HG03095 (cell line): ENCODE measurements around the gene ZNF681.
A peak's percentile ranks its signal among the peaks of the same experiment; 100 is the strongest.
"Not testable (repeated sequence)": the region's sequence is repeated elsewhere in the genome, so short reads cannot be mapped to it uniquely, and the experiment has no call there.

Source experiments
- ATAC-seq: cut with Tn5 transposase; IDR thresholded peaks from one replicate; pipeline ENCODE4 v1.9.1; 2021; ENCODE audit warnings: moderate library complexity; ENCODE audit not compliant: unreplicated experiment

Gene ZNF681

GRCh38 chr19:23758187-23759074 is at the start of gene ZNF681:
Gene ZNF681, minus strand, starts transcription at chr19:23758891. Its CDS starts 142 bp downstream, at chr19:23758749.
- peak; percentile 69 for ATAC-seq

DNA sequence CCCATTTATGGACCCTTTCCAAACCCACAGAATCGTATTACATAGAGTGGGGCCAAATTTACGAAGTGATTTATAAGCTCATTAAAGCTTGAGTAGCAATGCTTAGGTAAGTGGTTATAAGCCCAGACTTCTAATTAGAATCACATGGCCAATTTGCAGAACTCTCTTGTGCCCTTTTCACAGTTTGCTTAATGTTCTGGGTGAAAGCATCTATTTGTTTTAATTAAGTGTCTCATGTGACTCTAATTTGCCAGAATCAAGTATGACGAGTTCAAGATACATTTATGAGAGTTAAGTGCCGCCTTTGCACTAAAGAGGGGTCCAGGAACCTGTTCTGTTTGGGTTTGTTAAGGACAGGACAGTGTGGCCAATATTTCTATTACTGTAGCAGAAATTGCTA is 46.0 kb upstream of the ZNF681 start:
- ATAC-seq: no peak

- no peak for ATAC-seq
Measured at GRCh38 chr19:23802290-23802689, 43.6 kb upstream of the ZNF681 start.

DNA sequence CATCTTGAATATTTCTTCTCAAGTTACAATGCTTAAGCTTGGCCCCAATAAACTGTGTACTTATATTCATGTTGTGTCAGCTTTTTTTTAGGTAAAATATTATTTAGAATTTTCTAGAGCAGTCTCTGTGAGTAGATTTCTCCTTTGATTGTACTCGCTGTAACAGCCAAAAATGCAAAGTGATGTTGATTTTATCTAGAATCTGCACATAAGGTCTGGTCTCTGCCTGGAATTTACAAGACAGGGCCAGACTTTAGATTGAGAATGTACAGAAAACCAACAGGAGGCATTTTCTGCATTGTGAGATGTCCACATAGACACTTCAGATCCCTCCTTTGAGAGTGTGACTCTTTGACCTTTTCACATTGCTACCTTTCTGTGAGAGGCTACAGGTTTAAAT is 43.1 kb upstream of the ZNF681 start:
- no peak for ATAC-seq

DNA sequence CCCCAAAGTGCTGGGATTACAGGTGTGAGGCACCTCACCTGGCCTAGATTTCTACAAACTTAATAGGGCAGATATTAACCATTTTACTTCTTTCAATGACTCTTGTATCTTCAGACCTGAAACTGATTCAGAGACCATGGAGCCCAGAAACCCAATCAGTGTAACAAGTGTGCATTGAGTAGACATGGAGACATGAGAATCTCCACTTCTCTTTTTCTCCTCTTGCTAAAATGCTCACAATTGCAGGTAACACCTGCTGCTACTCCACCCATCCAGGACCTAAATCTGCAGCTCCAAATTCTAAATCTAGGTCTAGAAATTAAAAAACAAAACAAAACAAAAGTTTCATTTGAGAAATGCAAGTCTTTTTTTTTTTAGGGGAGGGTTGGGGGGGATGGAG is 42.2 kb upstream of the ZNF681 start:
- ATAC-seq: no peak

DNA sequence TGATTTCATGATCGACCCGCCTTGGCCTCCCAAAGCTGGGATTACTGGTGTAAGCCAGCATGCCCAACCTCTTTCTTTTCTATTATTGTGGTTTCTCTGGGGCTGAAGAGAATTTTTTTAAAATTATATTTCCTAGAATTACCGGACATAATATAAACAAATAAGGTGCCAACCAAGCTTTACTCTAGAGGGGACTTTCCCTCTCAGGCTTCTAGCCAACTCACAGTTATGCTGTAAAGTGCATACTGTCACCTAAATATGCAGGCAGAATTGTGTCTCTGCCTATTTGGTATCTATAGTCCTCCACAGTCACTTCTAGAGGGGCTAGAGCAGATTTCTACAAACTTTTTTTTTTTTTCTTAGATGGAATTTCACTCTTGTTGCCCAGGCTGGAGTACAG is 41.6 kb upstream of the ZNF681 start:
- ATAC-seq: no peak

DNA sequence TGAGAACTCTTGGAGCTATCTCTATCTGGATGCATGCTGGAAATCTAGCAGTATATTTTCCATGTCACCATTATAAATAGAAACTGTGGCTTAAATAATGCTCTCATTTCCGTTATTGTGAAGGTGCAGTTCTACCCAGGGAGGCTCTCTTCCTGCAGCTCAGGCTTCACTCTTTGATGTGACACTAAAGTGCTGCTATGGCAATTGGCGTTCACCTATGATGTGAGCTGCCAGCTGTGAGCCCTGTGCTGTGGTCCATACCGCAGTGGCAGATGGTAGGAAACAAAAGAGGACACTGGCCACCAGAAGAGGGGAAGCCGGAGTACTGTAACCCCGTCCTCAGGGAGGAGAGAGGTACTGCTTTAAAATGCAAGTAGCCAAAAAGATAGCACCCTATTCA is 40.6 kb upstream of the ZNF681 start:
- no peak for ATAC-seq

GRCh38 chr19:23795462-23795861 is 36.8 kb upstream of the ZNF681 start:
- ATAC-seq: no peak

DNA sequence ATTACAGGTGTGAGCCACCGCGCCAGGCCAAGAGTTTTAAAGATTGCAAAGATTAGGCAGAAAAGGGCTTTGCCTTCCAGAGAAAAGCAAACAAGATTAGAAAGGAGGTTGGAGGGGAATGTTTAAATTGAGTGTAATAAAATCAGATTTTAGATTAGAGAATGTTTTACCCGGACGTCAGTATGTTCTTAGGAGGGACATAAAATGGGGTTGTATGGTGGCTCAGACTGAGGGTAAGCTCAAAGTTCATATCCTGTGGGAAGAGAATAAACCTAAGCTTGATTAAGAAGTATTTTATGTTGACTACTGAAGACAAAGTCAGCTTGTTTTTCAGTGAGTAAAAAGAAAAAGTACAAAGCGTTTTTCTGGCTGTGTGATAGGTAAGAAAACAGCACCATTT is 34.1 kb upstream of the ZNF681 start:
- ATAC-seq: no peak

DNA sequence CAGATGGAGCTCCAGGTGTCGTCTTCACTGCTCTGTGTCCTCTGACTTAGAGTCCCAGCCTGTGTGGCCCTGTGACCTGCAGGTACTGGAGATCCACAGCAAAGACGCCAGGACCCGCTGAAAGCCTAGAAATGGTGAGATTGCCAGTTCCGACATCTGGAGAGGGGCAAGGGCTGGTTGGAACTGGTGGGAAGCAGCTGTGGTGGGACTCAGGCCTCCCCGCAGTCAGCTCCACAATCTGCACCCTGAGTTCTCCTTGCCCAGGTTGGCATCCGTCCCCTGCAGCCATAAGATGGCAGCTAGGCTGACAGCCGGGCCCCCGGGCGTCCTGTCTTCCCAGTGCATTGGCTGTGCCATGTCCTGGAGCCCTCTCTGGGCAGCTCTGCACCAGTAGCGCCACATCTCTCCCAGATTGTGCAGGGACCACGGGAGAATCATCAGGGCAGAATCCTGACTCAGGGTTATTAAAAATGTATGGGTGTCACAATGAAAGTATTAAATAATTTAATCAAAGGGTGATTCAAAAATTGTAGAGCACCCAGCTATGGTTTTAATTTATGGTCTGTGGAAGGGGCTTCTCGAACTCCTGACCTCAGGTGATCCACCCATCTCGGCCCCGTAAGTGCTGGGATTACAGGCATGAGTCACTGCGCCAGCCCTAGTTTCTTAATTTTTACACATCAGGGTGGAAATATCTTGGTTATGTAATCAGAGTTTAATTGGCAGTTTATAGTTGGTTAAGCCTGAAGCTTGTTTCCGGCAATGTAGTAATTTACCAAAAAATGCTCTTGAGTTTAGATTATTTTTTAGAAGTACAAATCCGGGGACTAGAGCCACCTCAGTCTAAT is 32.2 kb upstream of the ZNF681 start:
- no peak for ATAC-seq

DNA sequence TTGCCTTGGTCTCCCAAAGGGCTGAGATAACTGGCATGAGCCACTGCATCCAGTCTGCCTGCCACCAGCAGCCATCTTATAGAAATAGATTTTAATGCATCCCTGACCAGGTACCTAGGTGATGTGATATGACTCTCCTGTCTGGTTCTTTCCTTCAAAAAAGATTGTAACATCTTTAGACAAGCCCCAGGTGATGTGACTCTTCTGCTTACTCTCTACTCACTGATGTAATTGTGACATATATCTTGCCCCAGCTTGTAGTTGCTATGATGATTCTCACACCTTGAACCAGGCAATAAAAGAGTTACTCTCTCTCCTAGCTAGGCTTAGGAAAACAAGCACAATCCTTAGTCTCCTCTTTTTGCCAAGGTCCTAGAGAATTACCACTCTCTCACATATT is 30.6 kb upstream of the ZNF681 start:
- ATAC-seq: no peak

DNA sequence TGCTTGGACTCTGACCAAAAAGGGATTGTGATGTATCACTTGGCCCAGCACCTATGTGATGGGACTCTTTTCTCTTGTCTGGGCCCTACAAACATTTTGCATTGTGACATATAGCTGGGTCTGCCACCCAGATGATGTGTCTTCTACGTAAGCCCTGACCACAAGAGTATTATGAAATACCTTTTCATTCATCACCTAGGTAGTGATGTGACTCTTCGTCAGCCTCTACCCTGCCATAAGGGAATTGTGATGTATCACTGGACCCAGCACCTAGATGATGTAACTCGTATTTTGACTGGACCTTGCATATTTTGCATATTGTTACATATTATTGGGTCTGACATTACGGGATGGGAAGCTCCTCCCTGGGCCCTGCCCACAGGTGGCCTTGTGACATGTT is 29.7 kb upstream of the ZNF681 start:
- ATAC-seq: no peak

- ATAC-seq: no peak
Measured at GRCh38 chr19:23787106-23787505, 28.4 kb upstream of the ZNF681 start.

- ATAC-seq: no peak
Measured at GRCh38 chr19:23785982-23786381, 27.3 kb upstream of the ZNF681 start.

GRCh38 chr19:23784274-23784673 is 25.6 kb upstream of the ZNF681 start:
- no peak for ATAC-seq

GRCh38 chr19:23783636-23784035 is 24.9 kb upstream of the ZNF681 start:
- no peak for ATAC-seq

DNA sequence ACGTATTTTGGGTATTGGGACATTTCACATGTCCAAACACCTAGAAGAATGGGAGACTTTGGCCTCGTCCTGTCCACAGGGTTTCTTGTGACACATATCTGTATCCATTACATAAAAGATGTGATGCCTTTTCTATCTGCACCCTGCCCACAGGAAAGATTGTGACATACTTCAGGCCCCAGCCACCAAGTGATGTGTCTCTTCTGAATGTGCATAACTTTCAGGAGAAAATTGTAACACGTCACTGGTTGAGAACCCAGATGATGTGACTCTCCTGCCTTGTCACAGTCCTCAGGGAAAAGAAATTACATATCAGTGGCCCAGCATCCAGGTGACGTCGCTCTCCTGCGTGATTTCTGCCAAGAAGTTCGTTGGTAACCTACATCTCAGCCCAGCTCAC is 21.0 kb upstream of the ZNF681 start:
- ATAC-seq: no peak

DNA sequence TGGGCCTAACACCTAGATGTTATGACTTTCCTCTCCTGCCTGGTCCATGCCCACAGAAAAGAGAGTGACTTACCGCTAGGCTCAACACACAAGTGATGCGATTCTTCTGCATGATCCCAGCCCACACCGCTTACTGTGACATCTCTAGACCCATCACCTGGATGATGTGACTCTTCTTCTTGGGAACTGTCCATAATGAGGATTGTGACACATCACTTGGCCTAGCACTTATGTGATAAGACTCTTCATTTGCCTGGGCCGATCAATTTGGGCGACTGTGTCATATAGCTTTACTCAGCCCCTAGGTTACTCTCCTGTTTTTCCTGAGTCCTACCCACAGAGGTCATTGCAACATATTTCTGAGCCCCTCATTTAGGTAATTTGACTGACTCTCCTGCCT is 19.9 kb upstream of the ZNF681 start:
- ATAC-seq: no peak

DNA sequence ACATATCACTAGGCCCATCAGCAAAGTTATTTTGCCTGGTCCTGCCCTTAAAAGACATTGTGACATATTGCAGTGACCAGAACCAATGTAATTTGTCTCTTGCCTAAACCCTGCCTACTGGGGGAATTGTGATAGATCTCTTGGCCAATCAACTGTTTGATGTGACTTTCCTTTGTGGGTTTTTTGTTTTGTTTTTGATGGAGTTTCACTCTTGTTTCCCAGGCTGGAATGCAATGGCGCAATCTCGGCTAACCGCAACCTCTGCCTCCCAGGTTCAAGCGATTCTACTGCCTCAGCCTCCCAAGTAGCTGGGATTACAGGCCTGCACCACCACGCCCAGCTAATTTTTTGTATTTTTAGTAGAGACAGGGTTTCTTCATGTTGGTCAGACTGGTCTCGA is 19.3 kb upstream of the ZNF681 start:
- ATAC-seq: not testable (repeated sequence)

GRCh38 chr19:23777216-23777615 is 18.5 kb upstream of the ZNF681 start:
- no peak for ATAC-seq

DNA sequence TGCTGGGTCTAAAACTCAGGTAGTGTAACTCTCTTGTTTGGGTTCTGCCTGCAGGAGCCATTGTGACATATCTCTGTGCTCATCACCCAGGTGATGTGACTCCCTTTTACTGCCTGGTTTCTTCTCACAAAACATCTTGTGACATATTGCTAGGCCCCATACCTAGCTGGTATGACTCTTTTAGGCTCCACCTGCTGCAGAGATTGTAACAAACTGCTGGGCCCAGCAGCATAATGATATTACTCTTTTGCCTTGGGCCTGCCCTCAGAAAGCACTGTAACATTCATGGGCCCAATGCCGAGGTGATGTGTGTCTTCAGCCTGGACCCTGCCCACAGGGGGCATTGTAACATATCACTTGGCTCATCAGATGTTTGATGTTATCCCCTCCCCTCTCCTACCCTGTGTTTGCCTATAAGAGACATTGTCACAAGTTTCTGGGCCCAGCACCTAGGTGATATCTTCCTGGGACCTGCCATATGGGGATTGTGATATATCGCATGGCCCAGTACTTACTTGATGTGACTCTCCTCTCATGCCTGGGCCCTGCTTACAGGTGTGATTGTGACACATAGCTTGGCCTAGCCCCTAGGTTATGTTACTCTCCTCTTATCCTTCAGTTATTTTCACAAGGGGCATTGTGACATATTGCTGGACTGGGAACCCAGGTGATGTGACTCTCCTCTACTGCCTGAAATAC is 18.0 kb upstream of the ZNF681 start:
- no peak for ATAC-seq
